DMS 273 (cell line): Measurements from ENCODE around the gene CACNA1C.

Source experiments
- DNase-seq: peaks from one replicate; lab custom pipeline; 2025; ENCODE audit not compliant: unreplicated experiment; lab: John Stamatoyannopoulos, UW

The CACNA1C gene

GRCh38 chr12:2192231-2192630 lies 139.4 kb downstream of the CACNA1C start:
- no peak for DNase-seq

GRCh38 chr12:2194060-2194459 lies 141.3 kb downstream of the CACNA1C start:
- no peak for DNase-seq

- DNase-seq = no peak
Observed at GRCh38 chr12:2194571-2194970, 141.8 kb downstream of the CACNA1C start.

GRCh38 chr12:2195085-2195484 lies 142.3 kb downstream of the CACNA1C start:
- DNase-seq = no peak

- peak; percentile 2 for DNase-seq
Observed at GRCh38 chr12:2198005-2198501, 145.3 kb downstream of the CACNA1C start.

- DNase-seq = no peak
Observed at GRCh38 chr12:2198542-2198941, 145.8 kb downstream of the CACNA1C start.

GRCh38 chr12:2205996-2206395 lies 153.2 kb downstream of the CACNA1C start:
- DNase-seq = no peak

- DNase-seq = no peak
Observed at GRCh38 chr12:2208837-2209635, 156.2 kb downstream of the CACNA1C start.

- DNase-seq = no peak
Observed at GRCh38 chr12:2211119-2211518, 158.3 kb downstream of the CACNA1C start.

- DNase-seq = no peak
Observed at GRCh38 chr12:2212537-2212936, 159.8 kb downstream of the CACNA1C start.

GRCh38 chr12:2212971-2213869 lies 160.4 kb downstream of the CACNA1C start:
- DNase-seq = peak; percentile 51

- DNase-seq = no peak
Observed at GRCh38 chr12:2214411-2214810, 161.6 kb downstream of the CACNA1C start.

GRCh38 chr12:2215709-2216560 lies 163.1 kb downstream of the CACNA1C start:
- DNase-seq = no peak

- no peak for DNase-seq
Observed at GRCh38 chr12:2218706-2219105, 165.9 kb downstream of the CACNA1C start.

- no peak for DNase-seq
Observed at GRCh38 chr12:2221030-2221621, 168.3 kb downstream of the CACNA1C start.

- DNase-seq = no peak
Observed at GRCh38 chr12:2222691-2223090, 169.9 kb downstream of the CACNA1C start.

GRCh38 chr12:2224961-2225360 lies 172.2 kb downstream of the CACNA1C start:
- no peak for DNase-seq

GRCh38 chr12:2225696-2226095 lies 172.9 kb downstream of the CACNA1C start:
- no peak for DNase-seq

- DNase-seq = no peak
Observed at GRCh38 chr12:2226641-2227040, 173.9 kb downstream of the CACNA1C start.

- DNase-seq = no peak
Observed at GRCh38 chr12:2227360-2227759, 174.6 kb downstream of the CACNA1C start.

GRCh38 chr12:2228535-2228934 lies 175.7 kb downstream of the CACNA1C start:
- no peak for DNase-seq
